NCI-H446 (cell line): ENCODE results near the gene NPSR1.
"Not testable (repeated sequence)": the region's sequence is repeated elsewhere in the genome, so short reads cannot be mapped to it uniquely, and the experiment has no call there.

Experiments
- DNase-seq, 2 experiments: peaks; one replicate each; lab custom pipeline; 2025; lab: John Stamatoyannopoulos, UW

The NPSR1 gene

GRCh38 chr7:34657632-34658268, at the start of gene NPSR1:
NPSR1 (plus strand) TSS chr7:34658218; CDS start chr7:34658413, 195 bp downstream.
- no peak for DNase-seq

- DNase-seq = peak in 1 of 2 experiments; percentile 10
Observed at GRCh38 chr7:34612661-34613060, 45.4 kb upstream of the NPSR1 start.

- DNase-seq = no peak
Observed at GRCh38 chr7:34620425-34620824, 37.6 kb upstream of the NPSR1 start.

GRCh38 chr7:34622182-34622581, 35.8 kb upstream of the NPSR1 start:
- no peak for DNase-seq

GRCh38 chr7:34622771-34623250, 35.2 kb upstream of the NPSR1 start:
- no peak for DNase-seq

GRCh38 chr7:34628618-34629017, 29.4 kb upstream of the NPSR1 start:
- not testable (repeated sequence) for DNase-seq

GRCh38 chr7:34652809-34653208, 5.2 kb upstream of the NPSR1 start:
- no peak for DNase-seq

- no peak for DNase-seq
Observed at GRCh38 chr7:34653787-34654186, 4.2 kb upstream of the NPSR1 start.

- DNase-seq = no peak
Observed at GRCh38 chr7:34655384-34655783, 2.6 kb upstream of the NPSR1 start.

- no peak for DNase-seq
Observed at GRCh38 chr7:34656041-34656440, 2.0 kb upstream of the NPSR1 start.

- DNase-seq = no peak
Observed at GRCh38 chr7:34659472-34660075, 1.6 kb downstream of the NPSR1 start.

- no peak for DNase-seq
Observed at GRCh38 chr7:34662058-34662708, 4.2 kb downstream of the NPSR1 start.

GRCh38 chr7:34664755-34665154, 6.7 kb downstream of the NPSR1 start:
- no peak for DNase-seq

- DNase-seq = no peak
Observed at GRCh38 chr7:34672430-34672829, 14.4 kb downstream of the NPSR1 start.

- DNase-seq = no peak
Observed at GRCh38 chr7:34673066-34673465, 15.0 kb downstream of the NPSR1 start.

- DNase-seq = peak; percentile 16 to 74
Observed at GRCh38 chr7:34675749-34676374, 17.8 kb downstream of the NPSR1 start.

GRCh38 chr7:34677491-34677890, 19.5 kb downstream of the NPSR1 start:
- no peak for DNase-seq

- no peak for DNase-seq
Observed at GRCh38 chr7:34687529-34687928, 29.5 kb downstream of the NPSR1 start.

GRCh38 chr7:34696415-34696814, 38.4 kb downstream of the NPSR1 start:
- DNase-seq = no peak

- no peak for DNase-seq
Observed at GRCh38 chr7:34709771-34710170, 51.8 kb downstream of the NPSR1 start.

GRCh38 chr7:34718867-34719266, 60.8 kb downstream of the NPSR1 start:
- no peak for DNase-seq

GRCh38 chr7:34719636-34720035, 61.6 kb downstream of the NPSR1 start:
- DNase-seq = no peak

- no peak for DNase-seq
Observed at GRCh38 chr7:34720289-34720688, 62.3 kb downstream of the NPSR1 start.
